Caco-2 (cell line): ENCODE data around the gene ZNF525. TPM values are rescaled to one million over a fixed set of nuclear protein-coding genes. Genes with fewer than 3 reads are reported as not detected.
"Not testable (repeated sequence)": the region's sequence is repeated elsewhere in the genome, so short reads cannot be mapped to it uniquely, and the experiment has no call there.

ENCODE experiments used
- BruUV-seq: library from RNA; stranded (reverse); fragments of 400-500 nt; replicated peaks from 2 replicates; lab custom pipeline; 2021; lab: Mats Ljungman, UMichigan
- CTCF ChIA-PET: fragments of 300-600 bp; sonication (Branson Sonifier 250); formaldehyde crosslinking; loops from one replicate; lab custom pipeline; 2022; ENCODE audit warnings: antibody characterized with exemption; lab: Charles Lee
- POLR2A ChIA-PET: fragments of 300-600 bp; sonication (Branson Sonifier 250); formaldehyde crosslinking; loops from one replicate; lab custom pipeline; 2022; ENCODE audit warnings: antibody characterized with exemption; lab: Charles Lee
- DNase-seq, 2 experiments: peaks; one replicate each; pipeline versions ENCODE4 v3.0.0 to v3.0.0-alpha.2; 2020 to 2022
- H3K27me3 ChIP-seq: replicated peaks from 2 replicates; pipeline ENCODE4 v1.6.0; 2011; ENCODE audit warnings: low read length; ENCODE audit not compliant: control insufficient read depth, insufficient read depth
- H3K36me3 ChIP-seq: 2 replicates; pipeline ENCODE4 v1.5.1; 2011; ENCODE audit warnings: low read length; ENCODE audit not compliant: control insufficient read depth, insufficient read depth
- H3K4me1 ChIP-seq: fragments of 250-450 bp; sonication (Bioruptor Pico); 2 replicates; pipeline ENCODE4 v1.5.1; 2020; ENCODE audit warnings: mild to moderate bottlenecking
- H3K4me3 ChIP-seq: 2 replicates; pipeline ENCODE4 v1.5.1; 2011; ENCODE audit warnings: low read depth, mild to moderate bottlenecking, control low read depth, low read length
- H3K9me3 ChIP-seq: fragments of 250-450 bp; sonication (Bioruptor Pico); 2 replicates; pipeline ENCODE4 v1.5.1; 2020; ENCODE audit warnings: mild to moderate bottlenecking, moderate library complexity
- H3K27ac Mint-ChIP-seq: one replicate; pipeline ENCODE4 v1.8.0; 2022; ENCODE audit warnings: mixed read lengths; ENCODE audit not compliant: unreplicated experiment
- H3K27me3 Mint-ChIP-seq: one replicate; pipeline ENCODE4 v1.8.0; 2022; ENCODE audit warnings: mixed read lengths; ENCODE audit not compliant: insufficient read depth, unreplicated experiment
- H3K36me3 Mint-ChIP-seq: one replicate; pipeline ENCODE4 v1.8.0; 2022; ENCODE audit warnings: mild to moderate bottlenecking, mixed read lengths; ENCODE audit not compliant: insufficient read depth, unreplicated experiment
- H3K4me1 Mint-ChIP-seq: one replicate; pipeline ENCODE4 v1.8.0; 2022; ENCODE audit warnings: low read depth, mixed read lengths; ENCODE audit not compliant: unreplicated experiment
- H3K4me3 Mint-ChIP-seq: one replicate; pipeline ENCODE4 v1.8.0; 2022; ENCODE audit warnings: mild to moderate bottlenecking, moderate library complexity, mixed read lengths; ENCODE audit not compliant: unreplicated experiment
- H3K9me3 Mint-ChIP-seq: one replicate; pipeline ENCODE4 v1.8.0; 2022; ENCODE audit warnings: mixed read lengths; ENCODE audit not compliant: unreplicated experiment
- intact Hi-C: fragments of 100-400 bp; cut with micrococcal nuclease; formaldehyde crosslinking; loops from one replicate; pipeline ENCODE4 v1.10.0; 2022; ENCODE audit not compliant: unreplicated experiment
- total RNA-seq: library from RNA; stranded (reverse); gene quantifications from 2 replicates; pipeline ENCODE4 v1.2.3, GENCODE V29; 2022
- TF ChIP-seq, protein P1 (sequence below), 2 experiments: fragments of 200-600 bp in 1 of 2; IDR thresholded peaks; 1 replicate in 1 of 2; 2 replicates in 1 of 2; pipeline versions ENCODE4 v1.5.1 to v1.8.0; 2011 to 2022; ENCODE audit warnings: antibody characterized with exemption in 1 of 2, control low read depth in 1 of 2, inconsistent platforms in 1 of 2, low read depth in 1 of 2, low read length in 1 of 2, mild to moderate bottlenecking in 1 of 2, moderate library complexity in 1 of 2; ENCODE audit not compliant: insufficient read depth in 1 of 2, severe bottlenecking in 1 of 2, unreplicated experiment in 1 of 2

ZNF525 gene
- total RNA-seq, 1 experiment from 2014 or later, result 15.0 TPM

DNA sequence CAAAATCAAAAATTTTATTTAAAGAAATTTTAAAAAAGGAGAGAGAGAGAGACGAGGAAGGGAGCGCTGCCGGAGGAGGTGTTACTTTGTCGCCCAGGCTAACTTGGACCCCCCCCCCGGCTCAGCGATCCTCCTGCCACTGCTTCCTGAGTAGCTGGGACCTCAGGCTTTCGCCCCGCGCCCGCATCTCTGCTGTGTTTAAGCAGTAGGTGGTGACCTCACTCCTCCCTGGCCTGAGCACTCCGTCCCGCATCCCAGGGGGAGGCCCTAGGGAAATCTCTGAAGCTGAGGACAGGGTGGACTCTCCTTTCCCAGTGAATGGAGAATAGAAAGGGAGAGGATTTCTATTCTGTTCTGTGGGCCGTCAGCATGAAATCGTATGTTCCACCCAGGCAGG lies 32.4 kb upstream of the ZNF525 start:
- Histone ChIP-seq H3K4me1 (0 out of 2 replicates have a peak, but pooled peaks cover 3% of the 10 kb centered on the region), H3K36me3 (no peaks in the 10 kb centered on the region; the same call in 1 of the 2 replicates), H3K27me3 (no peaks in the 10 kb centered on the region), H3K9me3 (peaks cover 10% of the 10 kb centered on the region), H3K4me3 (peak overlapping the region; percentile 51)
- TF ChIP-seq, protein P1, sequence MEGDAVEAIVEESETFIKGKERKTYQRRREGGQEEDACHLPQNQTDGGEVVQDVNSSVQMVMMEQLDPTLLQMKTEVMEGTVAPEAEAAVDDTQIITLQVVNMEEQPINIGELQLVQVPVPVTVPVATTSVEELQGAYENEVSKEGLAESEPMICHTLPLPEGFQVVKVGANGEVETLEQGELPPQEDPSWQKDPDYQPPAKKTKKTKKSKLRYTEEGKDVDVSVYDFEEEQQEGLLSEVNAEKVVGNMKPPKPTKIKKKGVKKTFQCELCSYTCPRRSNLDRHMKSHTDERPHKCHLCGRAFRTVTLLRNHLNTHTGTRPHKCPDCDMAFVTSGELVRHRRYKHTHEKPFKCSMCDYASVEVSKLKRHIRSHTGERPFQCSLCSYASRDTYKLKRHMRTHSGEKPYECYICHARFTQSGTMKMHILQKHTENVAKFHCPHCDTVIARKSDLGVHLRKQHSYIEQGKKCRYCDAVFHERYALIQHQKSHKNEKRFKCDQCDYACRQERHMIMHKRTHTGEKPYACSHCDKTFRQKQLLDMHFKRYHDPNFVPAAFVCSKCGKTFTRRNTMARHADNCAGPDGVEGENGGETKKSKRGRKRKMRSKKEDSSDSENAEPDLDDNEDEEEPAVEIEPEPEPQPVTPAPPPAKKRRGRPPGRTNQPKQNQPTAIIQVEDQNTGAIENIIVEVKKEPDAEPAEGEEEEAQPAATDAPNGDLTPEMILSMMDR (IDR thresholded peaks at IDR 0.05; ENCODE audit: insufficient read depth in 1 of 2, low read depth in 1 of 2, low read length in 1 of 2, severe bottlenecking in 1 of 2, unreplicated experiment in 1 of 2), result no peak
- no peaks in the 10 kb centered on the region for H3K27me3 Mint-ChIP-seq
- intact Hi-C loops, result loop anchor here (2.0 kb wide), 2 partner anchors 62 to 98 kb away; partner anchors contain the start of genes ZNF761 and ZNF765
- DNase-seq, result peak; percentile 56 to 77
- H3K4me3 Mint-ChIP-seq, result peak overlapping the region; percentile 82
- H3K27ac Mint-ChIP-seq, result peak overlapping the region; percentile 60
- H3K36me3 Mint-ChIP-seq, result peaks cover 21% of the 10 kb centered on the region
- H3K9me3 Mint-ChIP-seq, result peaks cover 36% of the 10 kb centered on the region
- POLR2A ChIA-PET, result interaction anchor here (0.6 to 1.0 kb wide), 2 partner anchors 34 to 1630 kb away, joined by 3 read pairs; no protein-coding TSS in a partner anchor
- TSS peak; percentile 32 for BruUV-seq
- CTCF ChIA-PET, result interaction anchor here (0.6 kb wide), 1 partner anchor 482 kb away, joined by 4 read pairs; no protein-coding TSS in a partner anchor
- peaks cover 8% of the 10 kb centered on the region for H3K4me1 Mint-ChIP-seq

DNA sequence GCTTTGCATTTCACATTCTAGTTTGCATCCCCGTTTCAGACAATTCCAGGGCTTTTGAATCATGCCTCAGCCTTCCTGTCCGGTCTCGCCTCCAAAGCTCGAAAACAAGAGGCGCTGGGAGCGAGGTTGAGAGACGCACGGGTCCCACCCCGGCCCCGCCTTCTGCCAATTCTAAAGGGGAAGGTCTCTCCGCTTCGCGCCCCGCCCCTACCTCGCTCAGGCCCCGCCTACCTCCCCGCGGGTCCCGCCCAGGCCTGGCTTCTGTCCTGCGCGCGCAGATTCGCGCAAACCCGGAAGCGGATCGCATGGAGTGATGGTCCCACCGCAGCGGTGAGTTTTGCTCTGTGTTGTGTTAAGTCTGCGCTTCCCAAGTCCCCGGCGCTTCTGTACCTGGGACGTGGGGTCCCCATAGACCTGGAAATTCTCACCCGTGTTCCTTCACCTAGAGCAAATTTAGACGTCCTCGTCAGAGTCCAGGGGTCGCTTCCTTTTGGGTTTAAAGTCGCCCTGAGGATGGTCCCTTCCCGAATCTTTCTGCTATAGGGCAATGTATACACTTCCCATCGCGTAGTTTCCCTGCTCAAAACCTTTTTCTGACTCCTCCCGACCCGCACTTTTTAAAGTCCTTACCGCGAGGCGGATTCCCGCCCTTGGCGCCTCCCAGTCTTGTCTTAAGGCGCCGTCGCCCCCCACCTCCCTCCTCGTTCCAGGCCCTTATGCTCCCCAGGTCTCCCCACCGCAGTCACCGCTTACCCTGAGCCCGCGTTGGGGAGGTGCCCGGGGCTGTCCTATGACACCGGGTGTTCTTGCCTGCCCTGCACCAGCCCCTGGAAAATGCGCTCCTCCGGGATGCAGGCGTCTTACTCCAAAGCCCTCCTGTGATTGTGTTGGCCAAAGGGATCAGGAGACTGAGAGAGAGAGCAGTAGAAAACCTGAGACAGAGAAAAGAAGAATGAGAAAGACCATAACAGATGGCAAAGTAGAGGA lies 31.7 kb upstream of the ZNF525 start, which contains the start of gene ZNF845:
Gene ZNF845 (plus strand): TSS at position 287 of the 987 bp plus-strand sequence. CDS start 7,559 bp downstream, outside the sequence.
- 0 out of 2 replicates have a peak, but pooled peaks cover 3% of the 10 kb centered on the region for H3K4me1 ChIP-seq
- H3K9me3 ChIP-seq, result peaks cover 10% of the 10 kb centered on the region
- H3K27me3 Mint-ChIP-seq, result no peaks in the 10 kb centered on the region
- peak within 1 kb of the TSS; percentile 60 for H3K27ac Mint-ChIP-seq
- peaks cover 29% of the 10 kb centered on the region for H3K9me3 Mint-ChIP-seq
- peaks cover 1% of the 10 kb centered on the region; the same call in 1 of the 2 replicates for H3K36me3 ChIP-seq
- peak within 1 kb of the TSS; percentile 51 for H3K4me3 ChIP-seq
- peak; percentile 97 to 98 for DNase-seq
- TF ChIP-seq, protein P1 (IDR thresholded peaks at IDR 0.05; ENCODE audit: insufficient read depth in 1 of 2, low read depth in 1 of 2, low read length in 1 of 2, severe bottlenecking in 1 of 2, unreplicated experiment in 1 of 2), result no peak
- H3K4me3 Mint-ChIP-seq, result peak within 1 kb of the TSS; percentile 82
- BruUV-seq, result TSS peak; percentile 82
- peaks cover 8% of the 10 kb centered on the region for H3K4me1 Mint-ChIP-seq
- no peaks in the 10 kb centered on the region for H3K27me3 ChIP-seq
- intact Hi-C loops, result loop anchor here (2.0 kb wide), 2 partner anchors 61 to 97 kb away; partner anchors contain the start of genes ZNF761 and ZNF765
- ChIA-PET CTCF (interaction anchor here (0.6 kb wide), 1 partner anchor 481 kb away, joined by 4 read pairs; no protein-coding TSS in a partner anchor), POLR2A (interaction anchor here (0.6 to 1.0 kb wide), 2 partner anchors 33 to 1631 kb away, joined by 3 read pairs; no protein-coding TSS in a partner anchor)
- peaks cover 23% of the 10 kb centered on the region for H3K36me3 Mint-ChIP-seq

DNA sequence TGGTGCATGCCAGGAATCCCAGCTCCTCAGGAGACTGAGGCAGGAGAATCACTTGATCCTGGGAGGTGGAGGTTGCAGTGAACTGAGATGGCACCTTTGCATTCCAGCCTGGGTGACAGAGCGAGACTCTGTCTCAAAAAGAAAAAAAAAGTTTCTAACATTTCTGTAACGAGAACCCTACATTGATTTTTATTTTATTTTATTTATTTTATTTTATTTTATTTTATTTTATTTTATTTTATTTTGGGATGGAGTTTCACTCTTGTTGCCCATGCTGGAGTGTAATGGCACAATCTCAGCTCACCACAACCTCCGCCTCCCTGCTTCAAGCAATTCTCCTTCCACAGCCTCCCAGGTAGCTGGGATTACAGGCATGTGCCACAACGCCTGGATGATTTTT lies 21.1 kb upstream of the ZNF525 start:
- H3K4me3 Mint-ChIP-seq, DNase-seq, BruUV-seq: not testable (repeated sequence)

More for the DNA sequence above, 21.1 kb upstream of the ZNF525 start:
- H3K4me1 Mint-ChIP-seq, POLR2A ChIA-PET, H3K27me3 Mint-ChIP-seq, intact Hi-C loops, H3K9me3 ChIP-seq, H3K4me1 ChIP-seq, H3K27ac Mint-ChIP-seq, H3K27me3 ChIP-seq, CTCF ChIA-PET, H3K4me3 ChIP-seq, H3K36me3 ChIP-seq: not testable (repeated sequence)
- Mint-ChIP-seq H3K36me3 (peaks cover 81% of the 10 kb centered on the region), H3K9me3 (peaks cover 15% of the 10 kb centered on the region)
